GM12878 (cell line): ENCODE measurements around the gene FAM219A. TPM values are rescaled to one million over a fixed set of nuclear protein-coding genes. Genes with fewer than 3 reads are reported as not detected.

Experiments used
- POLR2AphosphoS5 ChIP-seq: IDR thresholded peaks from 2 replicates; pipeline ENCODE4 v1.6.1; 2011; ENCODE audit warnings: mild to moderate bottlenecking, low read length, inconsistent platforms
- RAD21 ChIP-seq: IDR thresholded peaks from 2 replicates; pipeline ENCODE4 v1.6.1; 2011; ENCODE audit warnings: mild to moderate bottlenecking, low read depth, low read length, moderate library complexity; ENCODE audit not compliant: insufficient read depth
- REST ChIP-seq: IDR thresholded peaks from 2 replicates; pipeline ENCODE4 v1.6.1; 2012; ENCODE audit warnings: mild to moderate bottlenecking, low read depth, low read length
- USF1 ChIP-seq: IDR thresholded peaks from 2 replicates; pipeline ENCODE4 v1.6.1; 2011; ENCODE audit warnings: borderline replicate concordance, low read depth, mild to moderate bottlenecking, moderate library complexity, mixed read lengths, low read length; ENCODE audit not compliant: insufficient read depth; ENCODE audit errors: extremely low read length
- ZBTB33 ChIP-seq: fragments of 450-650 bp; IDR thresholded peaks from 2 replicates; pipeline ENCODE4 v1.6.1; 2017; ENCODE audit warnings: mild to moderate bottlenecking
- ZNF207 ChIP-seq: fragments of 450-650 bp; IDR thresholded peaks from 2 replicates; pipeline ENCODE4 v1.6.1; 2014; ENCODE audit warnings: antibody characterized with exemption, mild to moderate bottlenecking, borderline replicate concordance
- polyA plus RNA-seq, 11 experiments: library from polyadenylated mRNA; depleted of rRNA in 4 of 11; unstranded in 6 of 11; stranded (reverse) in 5 of 11; fragments of >200 nt; fragmentation: Nextera tagmentation in 4 of 11; fragmentation: Illumina TruSeq in 1 of 11; extraction: Ambion mirVana in 4 of 11; extraction: Trizol in 1 of 11; gene quantifications; 1 replicate in 1 of 11; 2 replicates in 10 of 11; pipeline versions ENCODE4 v1.2.1 to v1.2.3, GENCODE V29; 2011 to 2016; ENCODE audit warnings: inconsistent platforms in 2 of 11, missing spikeins in 2 of 11, low read depth in 1 of 11
- total RNA-seq, 4 experiments: library from RNA; depleted of rRNA in 3 of 4; stranded (reverse); fragments of >200 nt in 3 of 4; fragmentation: Illumina TruSeq in 1 of 4; extraction: Trizol in 1 of 4; gene quantifications; 2 replicates each; pipeline versions ENCODE4 v1.2.1 to v1.2.3, GENCODE V29; 2013 to 2021
- TF ChIP-seq, protein P1 (sequence below): fragments of 150-350 bp; IDR thresholded peaks from 2 replicates; pipeline ENCODE4 v1.6.1; 2016; ENCODE audit warnings: low read depth, low read length

Gene FAM219A
- total and polyA plus RNA-seq, 10 of the 15 experiments (the other 5 are each of a cell fraction or from before 2014, with no cell fraction given), result 0.11 to 2.0 (median 0.71) TPM

DNA sequence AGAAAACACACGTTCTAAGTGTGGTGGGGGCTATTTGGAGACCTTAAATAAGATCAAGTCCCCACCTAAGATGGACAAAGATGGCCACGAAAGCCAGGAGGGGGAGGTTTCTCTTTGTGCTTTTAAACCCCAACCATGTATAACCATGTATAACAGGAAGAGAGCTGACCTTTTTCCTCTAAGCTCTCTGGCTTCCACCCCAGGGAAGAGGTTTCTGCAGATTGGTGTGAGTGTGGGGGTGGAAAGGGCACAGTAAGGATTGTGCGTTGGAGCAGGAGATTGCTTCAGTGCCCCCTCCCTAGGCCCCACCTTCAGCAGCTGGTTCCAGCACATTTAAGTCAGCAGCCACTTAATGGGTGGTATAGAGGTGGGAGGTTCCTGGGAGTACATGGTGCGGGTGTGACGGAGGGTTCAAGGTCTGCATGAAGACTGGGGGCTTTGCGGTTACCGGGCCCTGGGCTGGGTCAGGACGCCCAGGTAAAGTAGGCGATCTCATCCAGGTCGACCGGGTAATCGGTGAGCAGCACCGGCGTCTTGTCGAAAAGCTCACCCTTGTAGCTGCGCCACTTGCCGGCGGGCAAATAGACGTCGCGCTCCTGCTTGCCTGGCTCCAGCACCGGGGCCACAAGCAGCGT lies 87.9 kb downstream of the FAM219A start (continued):
- TF ChIP-seq REST, result no peak
- no peak for TF ChIP-seq POLR2AphosphoS5
- TF ChIP-seq, protein P1, sequence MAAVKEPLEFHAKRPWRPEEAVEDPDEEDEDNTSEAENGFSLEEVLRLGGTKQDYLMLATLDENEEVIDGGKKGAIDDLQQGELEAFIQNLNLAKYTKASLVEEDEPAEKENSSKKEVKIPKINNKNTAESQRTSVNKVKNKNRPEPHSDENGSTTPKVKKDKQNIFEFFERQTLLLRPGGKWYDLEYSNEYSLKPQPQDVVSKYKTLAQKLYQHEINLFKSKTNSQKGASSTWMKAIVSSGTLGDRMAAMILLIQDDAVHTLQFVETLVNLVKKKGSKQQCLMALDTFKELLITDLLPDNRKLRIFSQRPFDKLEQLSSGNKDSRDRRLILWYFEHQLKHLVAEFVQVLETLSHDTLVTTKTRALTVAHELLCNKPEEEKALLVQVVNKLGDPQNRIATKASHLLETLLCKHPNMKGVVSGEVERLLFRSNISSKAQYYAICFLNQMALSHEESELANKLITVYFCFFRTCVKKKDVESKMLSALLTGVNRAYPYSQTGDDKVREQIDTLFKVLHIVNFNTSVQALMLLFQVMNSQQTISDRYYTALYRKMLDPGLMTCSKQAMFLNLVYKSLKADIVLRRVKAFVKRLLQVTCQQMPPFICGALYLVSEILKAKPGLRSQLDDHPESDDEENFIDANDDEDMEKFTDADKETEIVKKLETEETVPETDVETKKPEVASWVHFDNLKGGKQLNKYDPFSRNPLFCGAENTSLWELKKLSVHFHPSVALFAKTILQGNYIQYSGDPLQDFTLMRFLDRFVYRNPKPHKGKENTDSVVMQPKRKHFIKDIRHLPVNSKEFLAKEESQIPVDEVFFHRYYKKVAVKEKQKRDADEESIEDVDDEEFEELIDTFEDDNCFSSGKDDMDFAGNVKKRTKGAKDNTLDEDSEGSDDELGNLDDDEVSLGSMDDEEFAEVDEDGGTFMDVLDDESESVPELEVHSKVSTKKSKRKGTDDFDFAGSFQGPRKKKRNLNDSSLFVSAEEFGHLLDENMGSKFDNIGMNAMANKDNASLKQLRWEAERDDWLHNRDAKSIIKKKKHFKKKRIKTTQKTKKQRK, result no peak
- no peak for TF ChIP-seq ZBTB33
- no peak for TF ChIP-seq RAD21
- TF ChIP-seq USF1, result no peak
- no peak for TF ChIP-seq ZNF207
